GM12874 (cell line): ENCODE results near the gene CCL14.

Experiments
- CTCF ChIP-seq: IDR thresholded peaks from 2 replicates; pipeline ENCODE4 v1.5.1; 2011; ENCODE audit warnings: low read depth, mild to moderate bottlenecking, control low read depth, low read length, moderate library complexity; ENCODE audit not compliant: insufficient read depth

The CCL14 gene

DNA sequence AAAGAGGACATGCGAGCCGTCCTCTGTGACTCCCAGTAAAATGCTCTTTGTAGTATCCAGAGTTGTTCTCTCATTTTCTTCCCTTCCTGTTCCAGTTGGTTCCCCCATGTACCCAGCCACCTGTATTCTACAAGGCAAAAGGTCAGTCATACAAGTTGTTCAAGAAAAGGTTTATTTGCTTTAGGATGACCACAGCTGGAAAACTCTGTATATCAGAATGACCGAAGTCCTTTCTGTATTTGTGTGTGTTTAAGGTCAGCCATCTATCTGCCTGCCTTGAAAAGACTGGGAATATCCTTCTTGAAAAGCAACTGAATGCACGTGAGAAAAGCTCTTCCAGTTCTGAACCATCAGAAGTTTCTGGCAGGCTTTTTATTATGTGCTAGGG, 13.6 kb downstream of the CCL14 start:
- TF ChIP-seq CTCF = no peak

DNA sequence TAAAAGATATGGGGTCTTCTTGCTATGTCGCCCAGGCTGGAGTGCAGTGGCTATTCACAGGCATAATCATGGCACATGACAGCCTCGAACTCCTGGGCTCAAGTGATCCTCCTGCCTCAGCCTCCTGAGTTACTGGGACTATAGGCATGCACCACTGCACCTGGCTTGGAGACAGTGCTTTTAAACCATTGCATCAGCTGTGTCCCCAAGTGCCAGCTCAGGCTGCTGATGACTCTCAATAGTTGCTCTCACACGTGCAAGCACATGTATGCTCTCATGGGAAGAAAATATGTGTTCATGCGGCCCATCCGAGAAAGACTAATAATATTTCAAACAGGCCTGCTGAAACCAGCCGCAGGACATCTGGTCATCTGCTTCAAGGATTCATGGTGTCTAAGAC, 14.0 kb downstream of the CCL14 start:
- no peak for TF ChIP-seq CTCF

DNA sequence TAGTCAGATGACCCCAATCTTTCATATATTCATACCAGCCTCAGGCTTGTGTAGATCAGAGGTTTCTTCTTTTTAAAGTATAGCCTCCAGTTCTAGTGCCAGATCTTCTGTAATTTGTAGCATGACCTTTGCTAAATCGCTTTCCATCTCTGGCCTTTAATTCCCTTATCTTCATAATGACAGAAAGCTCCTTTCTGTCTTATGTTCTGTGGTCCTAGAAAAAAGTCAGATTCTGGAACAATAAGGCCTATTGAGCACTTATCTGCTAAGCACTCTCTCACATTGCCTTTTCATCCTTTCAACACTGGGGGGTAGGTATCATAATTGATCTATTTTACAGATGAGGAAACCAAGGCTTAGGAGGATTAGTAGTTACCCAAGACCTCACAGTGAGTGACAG, 14.5 kb downstream of the CCL14 start:
- TF ChIP-seq CTCF = no peak

DNA sequence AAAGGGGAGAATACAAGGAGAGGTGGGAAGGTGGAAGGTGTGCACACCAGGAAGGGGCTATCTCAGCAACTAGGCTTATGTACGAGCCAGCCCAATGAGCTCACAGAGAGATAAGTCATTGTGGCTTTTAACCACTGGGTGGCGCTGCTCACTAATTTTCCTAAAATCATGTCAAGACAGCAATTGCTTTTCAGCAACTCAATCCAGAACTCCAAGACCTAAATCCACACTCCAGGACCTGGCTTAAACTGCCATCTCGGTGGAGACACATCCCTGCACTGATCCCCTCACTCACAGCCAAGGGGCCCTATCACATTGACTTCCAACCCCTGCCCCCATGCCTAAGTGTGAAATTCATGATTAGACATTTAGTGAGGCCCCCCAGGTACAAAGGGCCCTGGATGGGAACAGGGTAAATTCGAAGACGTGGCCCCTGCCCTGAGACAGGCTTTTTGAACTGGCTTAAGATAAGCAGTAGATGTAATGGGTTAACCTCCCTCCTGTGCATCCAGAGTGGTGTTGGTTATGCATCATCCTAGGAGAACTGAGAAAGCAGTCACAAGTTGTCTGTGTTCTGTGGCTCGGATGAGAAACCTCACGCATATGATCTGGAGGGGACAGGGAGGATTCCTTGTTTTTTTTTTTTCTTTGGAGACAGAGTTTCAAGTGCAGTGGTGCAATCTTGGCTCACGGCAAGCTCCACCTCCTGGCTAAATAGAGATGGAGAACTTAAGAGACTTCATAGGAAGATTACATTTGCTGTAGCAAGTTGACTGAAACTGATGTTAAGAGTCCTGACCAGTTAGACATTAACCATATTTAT, 16.8 kb downstream of the CCL14 start:
- TF ChIP-seq CTCF = peak; percentile 69

GRCh38 chr17:35968520-35969054, 17.9 kb downstream of the CCL14 start:
- no peak for TF ChIP-seq CTCF

- no peak for TF ChIP-seq CTCF
These were observed 21.3 kb downstream of the CCL14 start for GRCh38 chr17:35965272-35965671.

GRCh38 chr17:35963663-35964062, 22.9 kb downstream of the CCL14 start:
- TF ChIP-seq CTCF = no peak
